ENCODE results near the gene MPP4. TPM values are rescaled to one million over a fixed set of nuclear protein-coding genes. Genes with fewer than 3 reads are reported as not detected.

The MPP4 gene
- total and polyA plus RNA-seq, 2 of the 13 experiments (the other 11 are each of a cell fraction or from before 2014, with no cell fraction given) = not detected

- TF ChIP-seq AKAP8 (CRISPR knock-in tag; IDR thresholded peaks at IDR 0.05) (0 out of 2 replicates have a peak, but pooled peaks have one; percentile 21), ZNF274 (CRISPR knock-in tag; IDR thresholded peaks at IDR 0.05) (peak; percentile 62; the same call in 1 of the 2 replicates), ATM (IDR thresholded peaks at IDR 0.05; ENCODE audit: borderline replicate concordance) (no peak), ZBTB10 (CRISPR knock-in tag; IDR thresholded peaks at IDR 0.05; ENCODE audit: borderline replicate concordance) (no peak), ZZZ3 (CRISPR knock-in tag; IDR thresholded peaks at IDR 0.05; ENCODE audit: borderline replicate concordance) (no peak), DDIT3 (CRISPR knock-in tag; IDR thresholded peaks at IDR 0.05) (no peak), ZNF614 (CRISPR knock-in tag; IDR thresholded peaks at IDR 0.05; ENCODE audit: borderline replicate concordance) (no peak), POGZ (CRISPR knock-in tag; IDR thresholded peaks at IDR 0.05) (no peak), ZMYM2 (CRISPR knock-in tag; IDR thresholded peaks at IDR 0.05) (no peak), ZBTB46 (CRISPR knock-in tag; IDR thresholded peaks at IDR 0.05; ENCODE audit: borderline replicate concordance) (no peak), RFX1 (IDR thresholded peaks at IDR 0.05) (no peak), JUNB (CRISPR knock-in tag; IDR thresholded peaks at IDR 0.05; ENCODE audit: borderline replicate concordance) (no peak), ZNF234 (CRISPR knock-in tag; conservative IDR thresholded peaks at IDR 0.05) (no peak), LCORL (IDR thresholded peaks at IDR 0.05) (no peak), LCORL (CRISPR knock-in tag; IDR thresholded peaks at IDR 0.05) (no peak), ZNF691 (CRISPR knock-in tag; IDR thresholded peaks at IDR 0.05; ENCODE audit: borderline replicate concordance, low read depth) (0 out of 2 replicates have a peak, but pooled peaks have one; percentile 10), ZBED4 (CRISPR knock-in tag; IDR thresholded peaks at IDR 0.05; ENCODE audit: borderline replicate concordance) (no peak), GTF2F1 (IDR thresholded peaks at IDR 0.05; ENCODE audit: low read length) (no peak)
Measured at GRCh38 chr2:201643216-201643890, 55.1 kb downstream of the MPP4 start, which contains the start of gene TMEM237 (continued).
